ENCODE data around the gene SCRG1. TPM values are rescaled to one million over a fixed set of nuclear protein-coding genes. Genes with fewer than 3 reads are reported as not detected.

The SCRG1 gene
- total and polyA plus RNA-seq, 2 donors (not counting 3 experiments of a cell fraction or from before 2014, with no cell fraction given), result not detected

DNA sequence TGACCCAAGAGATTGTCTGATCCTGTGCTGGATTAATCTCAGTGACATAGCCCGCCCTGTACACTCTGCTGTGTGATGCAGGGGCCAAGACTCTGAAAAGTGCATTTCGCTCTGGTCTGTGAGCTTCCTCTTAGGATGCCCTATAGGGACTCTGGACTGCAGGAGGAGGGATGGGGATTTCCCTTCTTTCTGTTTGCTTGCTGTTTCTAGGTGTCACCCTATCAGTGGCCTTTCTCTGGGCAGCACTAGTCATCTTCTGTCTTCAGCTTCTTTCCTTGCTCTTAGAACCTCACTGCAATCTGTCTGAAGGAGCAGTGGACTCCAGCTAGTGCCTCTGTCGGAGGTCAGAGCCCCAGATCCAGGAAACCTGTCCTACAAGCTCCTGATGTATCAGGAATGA lies 34.5 kb upstream of the SCRG1 start:
- Histone ChIP-seq H3K9me1 (replicated peaks; ENCODE audit: control insufficient read depth, extremely low read depth, insufficient read depth, low read length) (no peaks in the 10 kb centered on the region), H3K79me2 (ENCODE audit: control insufficient read depth, insufficient read depth, low read length) (no peaks in the 10 kb centered on the region), H3K9me3 (replicated peaks; ENCODE audit: control insufficient read depth, insufficient read depth, low read length) (no peaks in the 10 kb centered on the region), H3K9ac (replicated peaks; ENCODE audit: extremely low read depth, insufficient read depth, low read length) (no peak overlapping the region), H3K36me3 (ENCODE audit: control insufficient read depth in 2 of 2, extremely low read depth in 1 of 2, insufficient read depth in 2 of 2, low read length in 2 of 2) (no peaks in the 10 kb centered on the region), H3K4me1 (ENCODE audit: control insufficient read depth, extremely low read depth, insufficient read depth, low read length) (no peaks in the 10 kb centered on the region), H3K4me2 (ENCODE audit: insufficient read depth, low read length) (no peak overlapping the region), H2AFZ (ENCODE audit: low read depth, low read length) (no peak overlapping the region), H3K27me3 (ENCODE audit: control insufficient read depth in 2 of 2, insufficient read depth in 2 of 2, low read length in 2 of 2) (peaks cover 2 to 4% of the 10 kb centered on the region in 2 experiments), H4K20me1 (replicated peaks; ENCODE audit: control insufficient read depth, extremely low read depth, insufficient read depth, low read length) (no peaks in the 10 kb centered on the region), H3K4me3 (replicated peaks in 1 of 3; ENCODE audit: insufficient read depth in 1 of 3, low read depth in 1 of 3, low read length in 3 of 3) (no peak overlapping the region), H3K27ac (ENCODE audit: insufficient read depth, low read depth, low read length) (no peak overlapping the region)
- dilution Hi-C loops (cut with MboI; ENCODE audit: extremely low pct_ligation_motif_present, low sequenced_read_pairs) (no loop called here), intact Hi-C loops (cut with micrococcal nuclease) (no loop called here)
- no peak for FAIRE-seq
- TF ChIP-seq POLR2AphosphoS5 (IDR thresholded peaks at IDR 0.05; ENCODE audit: insufficient read depth, low read depth, low read length) (no peak), POLR2A (IDR thresholded peaks at IDR 0.05; ENCODE audit: low read depth, low read length) (no peak), GATA2 (IDR thresholded peaks at IDR 0.05; ENCODE audit: insufficient read depth, insufficient read length, low read depth, low read length) (no peak), EZH2 (IDR thresholded peaks at IDR 0.05; ENCODE audit: borderline replicate concordance, low read depth, low read length, severe bottlenecking) (no peak), MYC (IDR thresholded peaks at IDR 0.05; ENCODE audit: low read depth, low read length) (no peak), FOS (IDR thresholded peaks at IDR 0.05; ENCODE audit: borderline replicate concordance, insufficient read depth, low read length) (no peak), JUN (IDR thresholded peaks at IDR 0.05; ENCODE audit: borderline replicate concordance, insufficient read depth, insufficient read length, low read depth) (no peak)
- TF ChIP-seq, protein P1, sequence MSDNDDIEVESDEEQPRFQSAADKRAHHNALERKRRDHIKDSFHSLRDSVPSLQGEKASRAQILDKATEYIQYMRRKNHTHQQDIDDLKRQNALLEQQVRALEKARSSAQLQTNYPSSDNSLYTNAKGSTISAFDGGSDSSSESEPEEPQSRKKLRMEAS (IDR thresholded peaks at IDR 0.05; ENCODE audit: insufficient read depth, insufficient read length), result no peak
- TF ChIP-seq, protein P2, sequence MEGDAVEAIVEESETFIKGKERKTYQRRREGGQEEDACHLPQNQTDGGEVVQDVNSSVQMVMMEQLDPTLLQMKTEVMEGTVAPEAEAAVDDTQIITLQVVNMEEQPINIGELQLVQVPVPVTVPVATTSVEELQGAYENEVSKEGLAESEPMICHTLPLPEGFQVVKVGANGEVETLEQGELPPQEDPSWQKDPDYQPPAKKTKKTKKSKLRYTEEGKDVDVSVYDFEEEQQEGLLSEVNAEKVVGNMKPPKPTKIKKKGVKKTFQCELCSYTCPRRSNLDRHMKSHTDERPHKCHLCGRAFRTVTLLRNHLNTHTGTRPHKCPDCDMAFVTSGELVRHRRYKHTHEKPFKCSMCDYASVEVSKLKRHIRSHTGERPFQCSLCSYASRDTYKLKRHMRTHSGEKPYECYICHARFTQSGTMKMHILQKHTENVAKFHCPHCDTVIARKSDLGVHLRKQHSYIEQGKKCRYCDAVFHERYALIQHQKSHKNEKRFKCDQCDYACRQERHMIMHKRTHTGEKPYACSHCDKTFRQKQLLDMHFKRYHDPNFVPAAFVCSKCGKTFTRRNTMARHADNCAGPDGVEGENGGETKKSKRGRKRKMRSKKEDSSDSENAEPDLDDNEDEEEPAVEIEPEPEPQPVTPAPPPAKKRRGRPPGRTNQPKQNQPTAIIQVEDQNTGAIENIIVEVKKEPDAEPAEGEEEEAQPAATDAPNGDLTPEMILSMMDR (IDR thresholded peaks at IDR 0.05; ENCODE audit: extremely low read depth in 1 of 2, insufficient read depth in 1 of 2, low read depth in 1 of 2, low read length in 2 of 2), result no peak
- no peak for DNase-seq (ENCODE audit: low read depth, low spot score)
- POLR2A ChIA-PET, result no interaction called here
- CTCF ChIA-PET, result interaction anchor here (0.8 to 1.1 kb wide), 2 partner anchors 9 to 13 kb away, joined by 3 to 5 read pairs; no protein-coding TSS in a partner anchor
- no TSS peak for BruUV-seq (replicated peaks)

Measured in endothelial cell of umbilical vein (primary cell).